ENCODE measurements around the gene DCLK3. TPM values are rescaled to one million over a fixed set of nuclear protein-coding genes. Genes with fewer than 3 reads are reported as not detected.

The DCLK3 gene
- total RNA-seq, 6 donors from 2014 or later: 0.03 to 0.40 TPM; not detected in 4

- H3K4me1 ChIP-seq: no peaks in the 10 kb centered on the region
- no peaks in the 10 kb centered on the region for H3K36me3 ChIP-seq
- no peaks in the 10 kb centered on the region for H3K27me3 ChIP-seq
- ATAC-seq (ENCODE audit: low FRiP score in 2 of 2) (no peak), DNase-seq (no peak)
- no peak overlapping the region for H3K4me3 ChIP-seq
- TF ChIP-seq POLR2AphosphoS5 (IDR thresholded peaks at IDR 0.05) (no peak), EP300 (IDR thresholded peaks at IDR 0.05) (no peak), CTCF (IDR thresholded peaks at IDR 0.05) (no peak), POLR2A (IDR thresholded peaks at IDR 0.05) (no peak)
- peaks cover 0 to 13% (median 8%) of the 10 kb centered on the region in 4 donors for H3K9me3 ChIP-seq
- 82 to 89% methylated on average over 10 to 11 of the region's 11 CpGs for WGBS, 2 donors
- no peak overlapping the region for H3K27ac ChIP-seq
Measured at GRCh38 chr3:36674816-36675215, 89.5 kb downstream of the DCLK3 start.

DNA sequence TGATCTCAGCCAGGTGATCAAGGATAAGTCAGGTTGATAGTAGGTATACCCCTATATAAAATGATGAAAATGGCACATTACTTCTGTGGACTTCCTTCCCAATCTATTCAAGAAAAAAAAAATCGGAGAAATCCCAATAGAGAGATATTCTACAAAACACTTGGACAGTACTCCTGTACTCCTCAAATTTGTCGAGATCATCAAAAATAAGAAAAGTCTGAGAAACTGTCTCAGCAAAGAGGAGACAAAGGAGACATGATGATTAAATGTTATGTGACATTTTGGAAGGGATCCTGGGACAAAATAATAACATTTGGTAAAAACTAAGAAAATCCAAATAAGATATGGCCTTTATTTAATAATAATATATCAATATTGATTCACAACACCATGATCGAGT is 94.6 kb downstream of the DCLK3 start:
- Histone ChIP-seq H3K36me3 (no peaks in the 10 kb centered on the region), H3K4me1 (no peaks in the 10 kb centered on the region), H3K4me3 (no peak overlapping the region), H3K9me3 (no peaks in the 10 kb centered on the region), H3K27ac (no peak overlapping the region), H3K27me3 (no peaks in the 10 kb centered on the region)
- DNase-seq (no peak), ATAC-seq (ENCODE audit: low FRiP score in 2 of 2) (no peak)
- 92 to 93% methylated on average over 3 of the region's 3 CpGs for WGBS, 2 donors
- no peak for TF ChIP-seq EP300 (IDR thresholded peaks at IDR 0.05)
- no peak for TF ChIP-seq CTCF (IDR thresholded peaks at IDR 0.05)
- no peak for TF ChIP-seq POLR2AphosphoS5 (IDR thresholded peaks at IDR 0.05)
- TF ChIP-seq POLR2A (IDR thresholded peaks at IDR 0.05): no peak

DNA sequence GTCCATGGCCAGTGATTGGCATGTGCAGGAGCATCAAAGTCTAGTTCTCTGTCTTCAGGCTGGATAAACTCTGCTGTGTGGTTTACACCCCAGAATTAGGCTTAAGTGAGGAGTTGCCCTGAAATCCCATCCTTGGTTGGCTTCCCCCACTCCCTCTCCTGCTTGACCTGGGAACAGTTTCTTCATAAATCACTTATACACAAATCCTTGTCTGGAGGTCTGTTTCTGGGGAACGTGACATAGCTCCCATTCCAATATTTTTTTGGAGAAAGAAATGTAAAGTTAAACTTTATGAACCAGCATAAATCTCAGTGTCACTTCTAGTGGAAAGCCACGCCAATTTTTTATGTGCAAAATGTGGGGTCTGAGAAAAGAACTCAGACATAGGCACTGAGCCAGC is 98.2 kb downstream of the DCLK3 start:
- 50 to 58% methylated on average over 2 of the region's 2 CpGs for WGBS, 2 donors
- Histone ChIP-seq H3K9me3 (no peaks in the 10 kb centered on the region), H3K4me1 (no peaks in the 10 kb centered on the region), H3K36me3 (no peaks in the 10 kb centered on the region), H3K27me3 (no peaks in the 10 kb centered on the region), H3K27ac (no peak overlapping the region), H3K4me3 (no peak overlapping the region)
- no peak for TF ChIP-seq POLR2A (IDR thresholded peaks at IDR 0.05)
- TF ChIP-seq CTCF (IDR thresholded peaks at IDR 0.05): no peak
- no peak for TF ChIP-seq EP300 (IDR thresholded peaks at IDR 0.05)
- no peak for TF ChIP-seq POLR2AphosphoS5 (IDR thresholded peaks at IDR 0.05)
- no peak for ATAC-seq (ENCODE audit: low FRiP score in 2 of 2)
- DNase-seq: no peak

DNA sequence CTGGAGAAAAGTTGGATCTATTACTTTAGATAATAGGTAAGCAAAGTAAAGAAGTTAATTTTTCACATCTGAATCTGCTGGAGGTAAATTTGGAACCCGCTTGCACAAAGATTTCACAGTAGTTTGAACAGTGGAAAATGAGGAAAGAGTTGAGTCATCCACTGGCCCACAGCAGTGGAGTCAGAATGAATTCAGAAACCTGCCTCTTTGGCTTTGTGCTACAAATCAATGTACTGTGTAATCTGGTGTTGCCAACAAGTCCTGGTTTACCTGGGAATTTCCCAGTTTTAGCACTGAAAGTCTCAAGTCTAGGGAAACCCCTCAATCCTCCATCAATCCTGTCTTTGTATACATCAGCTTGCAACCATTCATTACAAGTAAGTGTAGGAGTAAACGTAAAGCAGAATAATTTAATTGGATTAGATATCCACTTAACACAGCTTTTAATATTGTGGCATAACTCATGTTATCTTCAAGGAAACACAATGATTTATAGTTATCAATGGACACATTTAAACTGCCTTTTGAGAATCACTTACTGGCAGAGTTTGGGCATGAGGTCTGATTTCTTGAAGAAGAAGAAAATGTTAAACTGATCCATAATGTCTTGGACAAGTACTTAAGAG is 100.6 kb downstream of the DCLK3 start:
- no peak overlapping the region for H3K27ac ChIP-seq
- WGBS, 2 donors: 82 to 94% methylated on average over 2 of the region's 2 CpGs
- no peaks in the 10 kb centered on the region for H3K4me1 ChIP-seq
- ATAC-seq (ENCODE audit: low FRiP score in 2 of 2) (no peak), DNase-seq (no peak)
- no peak overlapping the region for H3K4me3 ChIP-seq
- no peaks in the 10 kb centered on the region for H3K27me3 ChIP-seq
- no peaks in the 10 kb centered on the region for H3K9me3 ChIP-seq
- H3K36me3 ChIP-seq: no peaks in the 10 kb centered on the region
- TF ChIP-seq CTCF (IDR thresholded peaks at IDR 0.05) (no peak), POLR2AphosphoS5 (IDR thresholded peaks at IDR 0.05) (no peak), POLR2A (IDR thresholded peaks at IDR 0.05) (no peak), EP300 (IDR thresholded peaks at IDR 0.05) (no peak)

- ATAC-seq (ENCODE audit: low FRiP score in 2 of 2) (no peak), DNase-seq (no peak)
- H3K4me3 ChIP-seq: no peak overlapping the region
- H3K36me3 ChIP-seq: no peaks in the 10 kb centered on the region
- TF ChIP-seq POLR2AphosphoS5 (IDR thresholded peaks at IDR 0.05): no peak
- no peak for TF ChIP-seq POLR2A (IDR thresholded peaks at IDR 0.05)
- no peak for TF ChIP-seq CTCF (IDR thresholded peaks at IDR 0.05)
- no peak for TF ChIP-seq EP300 (IDR thresholded peaks at IDR 0.05)
- no peaks in the 10 kb centered on the region for H3K27me3 ChIP-seq
- H3K4me1 ChIP-seq: no peaks in the 10 kb centered on the region
- H3K27ac ChIP-seq: no peak overlapping the region
- WGBS, 2 donors: 62 to 63% methylated on average over 4 of the region's 4 CpGs
- H3K9me3 ChIP-seq: no peaks in the 10 kb centered on the region
Measured at GRCh38 chr3:36662626-36663025, 101.7 kb downstream of the DCLK3 start.
